NB4 (cell line): ENCODE results near the gene MRPL49.

ENCODE experiments used
- DNase-seq: peaks from one replicate; pipeline ENCODE4 v3.0.0; 2010; ENCODE audit warnings: low read depth
- H3K4me3 ChIP-seq: one replicate; pipeline ENCODE4 v1.5.1; 2011; ENCODE audit warnings: mild to moderate bottlenecking, low read depth, low read length, moderate library complexity
- CTCF ChIP-seq: IDR thresholded peaks from one replicate; pipeline ENCODE4 v1.5.1; 2012; ENCODE audit warnings: low read depth, low read length
- MAX ChIP-seq: IDR thresholded peaks from 2 replicates; pipeline ENCODE4 v1.6.1; 2011; ENCODE audit warnings: low read depth, low read length
- MYC ChIP-seq: IDR thresholded peaks from 2 replicates; pipeline ENCODE4 v1.6.1; 2011; ENCODE audit warnings: low read depth, low read length
- POLR2A ChIP-seq: IDR thresholded peaks from 2 replicates; pipeline ENCODE4 v1.6.1; 2011; ENCODE audit warnings: mild to moderate bottlenecking; ENCODE audit not compliant: insufficient read length; ENCODE audit errors: extremely low read depth

MRPL49 gene

GRCh38 chr11:65119670-65119995 lies 2.5 kb upstream of the MRPL49 start:
- DNase-seq: no peak
- H3K4me3 ChIP-seq: no peak overlapping the region
- no peak for TF ChIP-seq MAX
- no peak for TF ChIP-seq CTCF
- no peak for TF ChIP-seq MYC
- no peak for TF ChIP-seq POLR2A

- no peak for DNase-seq
- H3K4me3 ChIP-seq: peak overlapping the region; percentile 88
- TF ChIP-seq MYC (no peak), POLR2A (no peak), CTCF (no peak)
These were observed 1.3 kb upstream of the MRPL49 start for GRCh38 chr11:65120831-65121230.

GRCh38 chr11:65121447-65121864 lies 665 bp upstream of the MRPL49 start:
- H3K4me3 ChIP-seq: peak overlapping the region; percentile 88

GRCh38 chr11:65124480-65125196 lies 2.5 kb downstream of the MRPL49 start:
- TF ChIP-seq MYC (no peak), POLR2A (no peak), MAX (no peak), CTCF (no peak)
- DNase-seq: no peak

More at GRCh38 chr11:65121447-65121864, 665 bp upstream of the MRPL49 start:
- TF ChIP-seq MYC (no peak), CTCF (no peak), POLR2A (no peak), MAX (no peak)
- DNase-seq: peak; percentile 51

GRCh38 chr11:65125197-65126056 lies 3.3 kb downstream of the MRPL49 start:
- no peak overlapping the region for H3K4me3 ChIP-seq
- DNase-seq: no peak
- TF ChIP-seq POLR2A (no peak), CTCF (no peak), MYC (no peak), MAX (no peak)

More at GRCh38 chr11:65124480-65125196, 2.5 kb downstream of the MRPL49 start:
- no peak overlapping the region for H3K4me3 ChIP-seq
